Neural cell (in vitro differentiated cells): ENCODE measurements around the gene MARF1. TPM values are rescaled to one million over a fixed set of nuclear protein-coding genes. Genes with fewer than 3 reads are reported as not detected.

Experiments used
- H2AFZ ChIP-seq: fragments of 200-600, 300-800 bp; sonication (generic), shearing (Covaris generic); 2 replicates; pipeline ENCODE4 v1.6.0; 2014; ENCODE audit warnings: low read depth, mild to moderate bottlenecking, antibody characterized with exemption, low read length, moderate library complexity
- H3F3A ChIP-seq: fragments of 200-600 bp; shearing (Covaris generic); 2 replicates; pipeline ENCODE4 v1.6.1; 2016; ENCODE audit warnings: mild to moderate bottlenecking, moderate library complexity, mixed read lengths, antibody characterized with exemption, low read length; ENCODE audit not compliant: insufficient read depth, poor library complexity, severe bottlenecking
- H3K27ac ChIP-seq: fragments of 200-600, 300-800 bp; sonication (generic), shearing (Covaris generic); 2 replicates; pipeline ENCODE4 v1.5.1; 2014; ENCODE audit warnings: mild to moderate bottlenecking, low read length, moderate library complexity
- H3K27me3 ChIP-seq: fragments of 300-800, 200-600 bp; sonication (generic), shearing (Covaris generic); 2 replicates; pipeline ENCODE4 v1.6.0; 2014; ENCODE audit warnings: mild to moderate bottlenecking, low read depth, low read length, moderate library complexity; ENCODE audit not compliant: insufficient read depth
- H3K36me3 ChIP-seq: fragments of 300-800, 200-600 bp; sonication (generic), shearing (Covaris generic); 2 replicates; pipeline ENCODE4 v1.5.1; 2014; ENCODE audit warnings: mild to moderate bottlenecking, antibody characterized with exemption, low read length, moderate library complexity; ENCODE audit not compliant: insufficient read depth
- H3K4me2 ChIP-seq: fragments of 300-800, 200-600 bp; sonication (generic), shearing (Covaris generic); 2 replicates; pipeline ENCODE4 v1.6.0; 2014; ENCODE audit warnings: mild to moderate bottlenecking, low read length
- H3K4me3 ChIP-seq: fragments of 300-800, 200-600 bp; sonication (generic), shearing (Covaris generic); 2 replicates; pipeline ENCODE4 v1.5.1; 2014; ENCODE audit warnings: mild to moderate bottlenecking, low read length, moderate library complexity
- H3K79me2 ChIP-seq: fragments of 200-600 bp; shearing (Covaris generic); replicated peaks from 2 replicates; pipeline ENCODE4 v1.6.0; 2014; ENCODE audit warnings: mild to moderate bottlenecking, low read length, moderate library complexity; ENCODE audit not compliant: insufficient read depth
- H3K9ac ChIP-seq: fragments of 300-800, 200-600 bp; sonication (generic), shearing (Covaris generic); 2 replicates; pipeline ENCODE4 v1.6.1; 2016; ENCODE audit warnings: mild to moderate bottlenecking, low read length, mixed read lengths
- H3K9me2 ChIP-seq: fragments of 200-600 bp; shearing (Covaris generic); 2 replicates; pipeline ENCODE4 v1.6.1; 2016; ENCODE audit warnings: mild to moderate bottlenecking, low read length, mixed read lengths; ENCODE audit not compliant: insufficient read depth
- H3K9me3 ChIP-seq: fragments of 200-600, 300-800 bp; sonication (generic), shearing (Covaris generic); 2 replicates; pipeline ENCODE4 v1.6.1; 2016; ENCODE audit warnings: mild to moderate bottlenecking, mixed run types, low read length, moderate library complexity, mixed read lengths
- H4K20me1 ChIP-seq: fragments of 200-600 bp; shearing (Covaris generic); 2 replicates; pipeline ENCODE4 v1.6.1; 2016; ENCODE audit warnings: mild to moderate bottlenecking, mixed run types; ENCODE audit not compliant: insufficient read depth
- CTCF ChIP-seq: fragments of 450-650 bp; IDR thresholded peaks from 2 replicates; pipeline ENCODE4 v1.5.1; 2014; ENCODE audit warnings: antibody characterized with exemption, mild to moderate bottlenecking, moderate library complexity; ENCODE audit not compliant: poor library complexity, severe bottlenecking
- EP300 ChIP-seq: fragments of 450-650 bp; conservative IDR thresholded peaks from 2 replicates; pipeline ENCODE4 v1.6.1; 2014; ENCODE audit warnings: antibody characterized with exemption, mild to moderate bottlenecking, moderate library complexity; ENCODE audit not compliant: poor library complexity, severe bottlenecking
- EZH2 ChIP-seq: fragments of 200-600, 300-800 bp; shearing (Covaris generic), sonication (generic); IDR thresholded peaks from 2 replicates; pipeline ENCODE4 v1.6.1; 2014; ENCODE audit warnings: antibody characterized with exemption, low read length, borderline replicate concordance, mild to moderate bottlenecking; ENCODE audit not compliant: insufficient read depth, poor library complexity, severe bottlenecking
- MXI1 ChIP-seq: fragments of 450-650 bp; conservative IDR thresholded peaks from 2 replicates; pipeline ENCODE4 v1.6.1; 2014; ENCODE audit warnings: antibody characterized with exemption, mild to moderate bottlenecking; ENCODE audit not compliant: poor library complexity, severe bottlenecking
- POLR2AphosphoS5 ChIP-seq: IDR thresholded peaks from 2 replicates; pipeline ENCODE4 v1.6.1; 2012
- RAD21 ChIP-seq: fragments of 450-650 bp; conservative IDR thresholded peaks from 2 replicates; pipeline ENCODE4 v1.6.1; 2014; ENCODE audit warnings: antibody characterized with exemption, mild to moderate bottlenecking, moderate library complexity
- REST ChIP-seq: IDR thresholded peaks from 2 replicates; pipeline ENCODE4 v1.6.1; 2012; ENCODE audit warnings: borderline replicate concordance
- SMC3 ChIP-seq: fragments of 450-650 bp; conservative IDR thresholded peaks from 2 replicates; pipeline ENCODE4 v1.6.1; 2014; ENCODE audit warnings: antibody characterized with exemption, mild to moderate bottlenecking, moderate library complexity; ENCODE audit not compliant: poor library complexity
- TAF1 ChIP-seq: IDR thresholded peaks from 2 replicates; pipeline ENCODE4 v1.6.1; 2012; ENCODE audit warnings: low read depth
- polyA plus RNA-seq: library from polyadenylated mRNA; depleted of rRNA; stranded (reverse); fragments of >200 nt; gene quantifications from 2 replicates; pipeline ENCODE4 v1.2.3, GENCODE V29; 2014

Gene MARF1
- polyA plus RNA-seq, 1 donor from 2014 or later: 23.2 TPM

- H3F3A ChIP-seq: no peaks in the 10 kb centered on the region
- no peaks in the 10 kb centered on the region for H4K20me1 ChIP-seq
- H3K27me3 ChIP-seq: no peaks in the 10 kb centered on the region
- no peaks in the 10 kb centered on the region for H3K9me3 ChIP-seq
- H3K9ac ChIP-seq: no peak overlapping the region
- no peak for TF ChIP-seq CTCF
- no peak for TF ChIP-seq EP300
- no peak for TF ChIP-seq SMC3
- TF ChIP-seq RAD21: no peak
- TF ChIP-seq EZH2: no peak
- TF ChIP-seq POLR2AphosphoS5: no peak
- no peak for TF ChIP-seq MXI1
- no peak for TF ChIP-seq TAF1
- no peak for TF ChIP-seq REST
- no peaks in the 10 kb centered on the region for H3K79me2 ChIP-seq
- no peak overlapping the region for H3K27ac ChIP-seq
- H2AFZ ChIP-seq: no peak overlapping the region
- peaks cover 11% of the 10 kb centered on the region for H3K36me3 ChIP-seq
- no peaks in the 10 kb centered on the region for H3K9me2 ChIP-seq
- H3K4me3 ChIP-seq: no peak overlapping the region
- no peak overlapping the region for H3K4me2 ChIP-seq
These were observed 21.5 kb downstream of the MARF1 start for GRCh38 chr16:15621456-15621855.

- Histone ChIP-seq H3K27me3 (no peaks in the 10 kb centered on the region), H3K9me2 (no peaks in the 10 kb centered on the region), H3K79me2 (no peaks in the 10 kb centered on the region), H2AFZ (no peak overlapping the region), H3F3A (no peaks in the 10 kb centered on the region), H4K20me1 (no peaks in the 10 kb centered on the region), H3K36me3 (peaks cover 11% of the 10 kb centered on the region), H3K4me3 (no peak overlapping the region), H3K9me3 (no peaks in the 10 kb centered on the region), H3K27ac (no peak overlapping the region), H3K4me2 (no peak overlapping the region), H3K9ac (no peak overlapping the region)
- TF ChIP-seq CTCF (no peak), EZH2 (no peak), EP300 (no peak), REST (no peak), POLR2AphosphoS5 (no peak), RAD21 (no peak), TAF1 (no peak), MXI1 (no peak), SMC3 (no peak)
These were observed 22.3 kb downstream of the MARF1 start for GRCh38 chr16:15620611-15621195.
